GM19463 (cell line): Measurements from ENCODE around the gene GIGYF1.
A peak's percentile ranks its signal among the peaks of the same experiment; 100 is the strongest.
"Not testable (repeated sequence)": the region's sequence is repeated elsewhere in the genome, so short reads cannot be mapped to it uniquely, and the experiment has no call there.

Source experiments
- ATAC-seq: cut with Tn5 transposase; IDR thresholded peaks from one replicate; pipeline ENCODE4 v1.9.1; 2021; ENCODE audit warnings: mild to moderate bottlenecking, moderate library complexity; ENCODE audit not compliant: unreplicated experiment

Gene GIGYF1

GRCh38 chr7:100711369-100711768 lies 17.3 kb upstream of the GIGYF1 start:
- no peak for ATAC-seq

- no peak for ATAC-seq
Measured at GRCh38 chr7:100710452-100710851, 16.4 kb upstream of the GIGYF1 start.

- no peak for ATAC-seq
Measured at GRCh38 chr7:100708395-100708794, 14.3 kb upstream of the GIGYF1 start.

- no peak for ATAC-seq
Measured at GRCh38 chr7:100706672-100707311, 12.7 kb upstream of the GIGYF1 start.

- peak; percentile 92 for ATAC-seq
Measured at GRCh38 chr7:100705753-100706671, 12.0 kb upstream of the GIGYF1 start, which contains the start of gene POP7. POP7 (plus strand) TSS chr7:100706121; CDS start chr7:100706831, 710 bp downstream.

GRCh38 chr7:100705320-100705752 lies 11.3 kb upstream of the GIGYF1 start:
- ATAC-seq: peak; percentile 56

GRCh38 chr7:100701089-100701488 lies 7.0 kb upstream of the GIGYF1 start:
- ATAC-seq: not testable (repeated sequence)

- ATAC-seq: no peak
Measured at GRCh38 chr7:100699018-100699417, 5.0 kb upstream of the GIGYF1 start.

GRCh38 chr7:100696123-100696521 lies 2.1 kb upstream of the GIGYF1 start:
- no peak for ATAC-seq

GRCh38 chr7:100693312-100694097 lies 545 bp downstream of the GIGYF1 start:
- ATAC-seq: peak; percentile 4

GRCh38 chr7:100692578-100692961 lies 1.5 kb downstream of the GIGYF1 start:
- no peak for ATAC-seq

GRCh38 chr7:100691676-100692577 lies 2.1 kb downstream of the GIGYF1 start:
- ATAC-seq: peak; percentile 48

- no peak for ATAC-seq
Measured at GRCh38 chr7:100689230-100690135, 4.6 kb downstream of the GIGYF1 start.

- no peak for ATAC-seq
Measured at GRCh38 chr7:100688326-100688860, 5.7 kb downstream of the GIGYF1 start.

GRCh38 chr7:100687751-100688300 lies 6.2 kb downstream of the GIGYF1 start:
- no peak for ATAC-seq

- no peak for ATAC-seq
Measured at GRCh38 chr7:100687261-100687660, 6.8 kb downstream of the GIGYF1 start.

GRCh38 chr7:100686822-100687211 lies 7.2 kb downstream of the GIGYF1 start:
- ATAC-seq: no peak

GRCh38 chr7:100686201-100686821 lies 7.7 kb downstream of the GIGYF1 start:
- ATAC-seq: no peak
